Neural cell (in vitro differentiated cells): ENCODE data around the gene JUNB. TPM values are rescaled to one million over a fixed set of nuclear protein-coding genes. Genes with fewer than 3 reads are reported as not detected.
A peak's percentile ranks its signal among the peaks of the same experiment; 100 is the strongest.
"Not testable (repeated sequence)": the region's sequence is repeated elsewhere in the genome, so short reads cannot be mapped to it uniquely, and the experiment has no call there.

Experiments
- H2AFZ ChIP-seq: fragments of 200-600, 300-800 bp; sonication (generic), shearing (Covaris generic); 2 replicates; pipeline ENCODE4 v1.6.0; 2014; ENCODE audit warnings: low read depth, mild to moderate bottlenecking, antibody characterized with exemption, low read length, moderate library complexity
- H3F3A ChIP-seq: fragments of 200-600 bp; shearing (Covaris generic); 2 replicates; pipeline ENCODE4 v1.6.1; 2016; ENCODE audit warnings: mild to moderate bottlenecking, moderate library complexity, mixed read lengths, antibody characterized with exemption, low read length; ENCODE audit not compliant: insufficient read depth, poor library complexity, severe bottlenecking
- H3K27ac ChIP-seq: fragments of 200-600, 300-800 bp; sonication (generic), shearing (Covaris generic); 2 replicates; pipeline ENCODE4 v1.5.1; 2014; ENCODE audit warnings: mild to moderate bottlenecking, low read length, moderate library complexity
- H3K27me3 ChIP-seq: fragments of 300-800, 200-600 bp; sonication (generic), shearing (Covaris generic); 2 replicates; pipeline ENCODE4 v1.6.0; 2014; ENCODE audit warnings: mild to moderate bottlenecking, low read depth, low read length, moderate library complexity; ENCODE audit not compliant: insufficient read depth
- H3K36me3 ChIP-seq: fragments of 300-800, 200-600 bp; sonication (generic), shearing (Covaris generic); 2 replicates; pipeline ENCODE4 v1.5.1; 2014; ENCODE audit warnings: mild to moderate bottlenecking, antibody characterized with exemption, low read length, moderate library complexity; ENCODE audit not compliant: insufficient read depth
- H3K4me2 ChIP-seq: fragments of 300-800, 200-600 bp; sonication (generic), shearing (Covaris generic); 2 replicates; pipeline ENCODE4 v1.6.0; 2014; ENCODE audit warnings: mild to moderate bottlenecking, low read length
- H3K4me3 ChIP-seq: fragments of 300-800, 200-600 bp; sonication (generic), shearing (Covaris generic); 2 replicates; pipeline ENCODE4 v1.5.1; 2014; ENCODE audit warnings: mild to moderate bottlenecking, low read length, moderate library complexity
- H3K79me2 ChIP-seq: fragments of 200-600 bp; shearing (Covaris generic); replicated peaks from 2 replicates; pipeline ENCODE4 v1.6.0; 2014; ENCODE audit warnings: mild to moderate bottlenecking, low read length, moderate library complexity; ENCODE audit not compliant: insufficient read depth
- H3K9ac ChIP-seq: fragments of 300-800, 200-600 bp; sonication (generic), shearing (Covaris generic); 2 replicates; pipeline ENCODE4 v1.6.1; 2016; ENCODE audit warnings: mild to moderate bottlenecking, low read length, mixed read lengths
- H3K9me2 ChIP-seq: fragments of 200-600 bp; shearing (Covaris generic); 2 replicates; pipeline ENCODE4 v1.6.1; 2016; ENCODE audit warnings: mild to moderate bottlenecking, low read length, mixed read lengths; ENCODE audit not compliant: insufficient read depth
- H3K9me3 ChIP-seq: fragments of 200-600, 300-800 bp; sonication (generic), shearing (Covaris generic); 2 replicates; pipeline ENCODE4 v1.6.1; 2016; ENCODE audit warnings: mild to moderate bottlenecking, mixed run types, low read length, moderate library complexity, mixed read lengths
- H4K20me1 ChIP-seq: fragments of 200-600 bp; shearing (Covaris generic); 2 replicates; pipeline ENCODE4 v1.6.1; 2016; ENCODE audit warnings: mild to moderate bottlenecking, mixed run types; ENCODE audit not compliant: insufficient read depth
- EP300 ChIP-seq: fragments of 450-650 bp; conservative IDR thresholded peaks from 2 replicates; pipeline ENCODE4 v1.6.1; 2014; ENCODE audit warnings: antibody characterized with exemption, mild to moderate bottlenecking, moderate library complexity; ENCODE audit not compliant: poor library complexity, severe bottlenecking
- EZH2 ChIP-seq: fragments of 200-600, 300-800 bp; shearing (Covaris generic), sonication (generic); IDR thresholded peaks from 2 replicates; pipeline ENCODE4 v1.6.1; 2014; ENCODE audit warnings: antibody characterized with exemption, low read length, borderline replicate concordance, mild to moderate bottlenecking; ENCODE audit not compliant: insufficient read depth, poor library complexity, severe bottlenecking
- MXI1 ChIP-seq: fragments of 450-650 bp; conservative IDR thresholded peaks from 2 replicates; pipeline ENCODE4 v1.6.1; 2014; ENCODE audit warnings: antibody characterized with exemption, mild to moderate bottlenecking; ENCODE audit not compliant: poor library complexity, severe bottlenecking
- POLR2AphosphoS5 ChIP-seq: IDR thresholded peaks from 2 replicates; pipeline ENCODE4 v1.6.1; 2012
- RAD21 ChIP-seq: fragments of 450-650 bp; conservative IDR thresholded peaks from 2 replicates; pipeline ENCODE4 v1.6.1; 2014; ENCODE audit warnings: antibody characterized with exemption, mild to moderate bottlenecking, moderate library complexity
- SMC3 ChIP-seq: fragments of 450-650 bp; conservative IDR thresholded peaks from 2 replicates; pipeline ENCODE4 v1.6.1; 2014; ENCODE audit warnings: antibody characterized with exemption, mild to moderate bottlenecking, moderate library complexity; ENCODE audit not compliant: poor library complexity
- TAF1 ChIP-seq: IDR thresholded peaks from 2 replicates; pipeline ENCODE4 v1.6.1; 2012; ENCODE audit warnings: low read depth
- polyA plus RNA-seq: library from polyadenylated mRNA; depleted of rRNA; stranded (reverse); fragments of >200 nt; gene quantifications from 2 replicates; pipeline ENCODE4 v1.2.3, GENCODE V29; 2014
- TF ChIP-seq, protein P1 (sequence below): IDR thresholded peaks from 2 replicates; pipeline ENCODE4 v1.6.1; 2012; ENCODE audit warnings: borderline replicate concordance
- TF ChIP-seq, protein P2 (sequence below): fragments of 450-650 bp; IDR thresholded peaks from 2 replicates; pipeline ENCODE4 v1.5.1; 2014; ENCODE audit warnings: antibody characterized with exemption, mild to moderate bottlenecking, moderate library complexity; ENCODE audit not compliant: poor library complexity, severe bottlenecking

JUNB gene
- polyA plus RNA-seq, 1 donor from 2014 or later = 18.7 TPM

DNA sequence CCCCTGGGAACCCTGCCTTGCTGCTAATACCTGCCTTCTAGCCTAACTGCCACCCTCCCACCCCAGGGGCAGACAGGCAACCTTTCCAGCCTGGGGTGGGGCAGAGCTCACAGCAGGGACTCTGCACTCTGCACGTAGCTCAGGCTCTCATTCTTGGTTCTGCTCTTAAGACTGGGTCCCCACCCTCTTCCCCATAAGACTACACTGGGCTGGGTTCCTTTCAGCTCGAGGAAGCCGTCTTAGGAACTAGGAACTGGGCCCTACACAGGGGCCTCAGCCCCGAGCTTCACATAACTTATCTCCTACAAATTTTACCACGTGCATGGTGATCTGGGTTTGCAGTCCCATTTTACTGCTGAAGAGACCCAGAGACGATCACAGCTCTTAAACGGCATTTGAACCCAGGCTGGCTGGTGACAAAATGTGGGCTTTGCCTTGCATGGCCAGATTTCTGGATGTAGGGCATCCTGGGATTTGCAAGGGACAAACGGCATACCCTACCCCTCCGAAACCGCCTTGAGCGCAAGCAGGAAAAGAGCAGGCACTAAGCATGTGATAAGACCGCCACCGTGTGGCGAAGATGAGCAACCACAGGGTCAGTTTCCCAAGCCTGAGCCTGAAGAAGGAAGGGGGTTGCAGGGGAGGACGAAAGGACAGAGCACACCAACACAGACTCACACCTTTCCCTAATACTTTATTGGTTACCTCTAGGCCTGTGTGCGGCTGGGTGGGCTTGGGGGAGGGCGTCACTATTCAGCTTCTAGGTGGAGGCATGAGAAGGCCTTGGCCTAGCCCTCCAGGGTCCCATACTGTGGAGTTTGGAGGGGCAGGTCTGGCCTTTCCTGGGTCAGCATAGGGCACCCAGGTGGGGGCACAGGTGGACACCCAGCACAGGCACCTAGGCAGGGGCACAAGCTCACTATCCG lies 5.1 kb downstream of the JUNB start:
- Histone ChIP-seq H3K27ac (no peak overlapping the region), H3K9me3 (no peaks in the 10 kb centered on the region), H3F3A (no peaks in the 10 kb centered on the region), H3K4me2 (no peak overlapping the region), H3K36me3 (no peaks in the 10 kb centered on the region), H2AFZ (no peak overlapping the region), H3K9ac (no peak overlapping the region), H3K27me3 (peaks cover 18% of the 10 kb centered on the region), H3K4me3 (no peak overlapping the region), H3K9me2 (no peaks in the 10 kb centered on the region), H3K79me2 (peaks cover 18% of the 10 kb centered on the region), H4K20me1 (no peaks in the 10 kb centered on the region)
- TF ChIP-seq, protein P1, sequence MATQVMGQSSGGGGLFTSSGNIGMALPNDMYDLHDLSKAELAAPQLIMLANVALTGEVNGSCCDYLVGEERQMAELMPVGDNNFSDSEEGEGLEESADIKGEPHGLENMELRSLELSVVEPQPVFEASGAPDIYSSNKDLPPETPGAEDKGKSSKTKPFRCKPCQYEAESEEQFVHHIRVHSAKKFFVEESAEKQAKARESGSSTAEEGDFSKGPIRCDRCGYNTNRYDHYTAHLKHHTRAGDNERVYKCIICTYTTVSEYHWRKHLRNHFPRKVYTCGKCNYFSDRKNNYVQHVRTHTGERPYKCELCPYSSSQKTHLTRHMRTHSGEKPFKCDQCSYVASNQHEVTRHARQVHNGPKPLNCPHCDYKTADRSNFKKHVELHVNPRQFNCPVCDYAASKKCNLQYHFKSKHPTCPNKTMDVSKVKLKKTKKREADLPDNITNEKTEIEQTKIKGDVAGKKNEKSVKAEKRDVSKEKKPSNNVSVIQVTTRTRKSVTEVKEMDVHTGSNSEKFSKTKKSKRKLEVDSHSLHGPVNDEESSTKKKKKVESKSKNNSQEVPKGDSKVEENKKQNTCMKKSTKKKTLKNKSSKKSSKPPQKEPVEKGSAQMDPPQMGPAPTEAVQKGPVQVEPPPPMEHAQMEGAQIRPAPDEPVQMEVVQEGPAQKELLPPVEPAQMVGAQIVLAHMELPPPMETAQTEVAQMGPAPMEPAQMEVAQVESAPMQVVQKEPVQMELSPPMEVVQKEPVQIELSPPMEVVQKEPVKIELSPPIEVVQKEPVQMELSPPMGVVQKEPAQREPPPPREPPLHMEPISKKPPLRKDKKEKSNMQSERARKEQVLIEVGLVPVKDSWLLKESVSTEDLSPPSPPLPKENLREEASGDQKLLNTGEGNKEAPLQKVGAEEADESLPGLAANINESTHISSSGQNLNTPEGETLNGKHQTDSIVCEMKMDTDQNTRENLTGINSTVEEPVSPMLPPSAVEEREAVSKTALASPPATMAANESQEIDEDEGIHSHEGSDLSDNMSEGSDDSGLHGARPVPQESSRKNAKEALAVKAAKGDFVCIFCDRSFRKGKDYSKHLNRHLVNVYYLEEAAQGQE = no peak
- no peak for TF ChIP-seq EZH2
- no peak for TF ChIP-seq EP300
- no peak for TF ChIP-seq TAF1
- TF ChIP-seq, protein P2, sequence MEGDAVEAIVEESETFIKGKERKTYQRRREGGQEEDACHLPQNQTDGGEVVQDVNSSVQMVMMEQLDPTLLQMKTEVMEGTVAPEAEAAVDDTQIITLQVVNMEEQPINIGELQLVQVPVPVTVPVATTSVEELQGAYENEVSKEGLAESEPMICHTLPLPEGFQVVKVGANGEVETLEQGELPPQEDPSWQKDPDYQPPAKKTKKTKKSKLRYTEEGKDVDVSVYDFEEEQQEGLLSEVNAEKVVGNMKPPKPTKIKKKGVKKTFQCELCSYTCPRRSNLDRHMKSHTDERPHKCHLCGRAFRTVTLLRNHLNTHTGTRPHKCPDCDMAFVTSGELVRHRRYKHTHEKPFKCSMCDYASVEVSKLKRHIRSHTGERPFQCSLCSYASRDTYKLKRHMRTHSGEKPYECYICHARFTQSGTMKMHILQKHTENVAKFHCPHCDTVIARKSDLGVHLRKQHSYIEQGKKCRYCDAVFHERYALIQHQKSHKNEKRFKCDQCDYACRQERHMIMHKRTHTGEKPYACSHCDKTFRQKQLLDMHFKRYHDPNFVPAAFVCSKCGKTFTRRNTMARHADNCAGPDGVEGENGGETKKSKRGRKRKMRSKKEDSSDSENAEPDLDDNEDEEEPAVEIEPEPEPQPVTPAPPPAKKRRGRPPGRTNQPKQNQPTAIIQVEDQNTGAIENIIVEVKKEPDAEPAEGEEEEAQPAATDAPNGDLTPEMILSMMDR = peak; percentile 96
- peak; percentile 36 for TF ChIP-seq POLR2AphosphoS5
- TF ChIP-seq MXI1 = peak; percentile 51
- TF ChIP-seq RAD21 = peak; percentile 96
- peak; percentile 92 for TF ChIP-seq SMC3

- H3K27ac ChIP-seq = no peak overlapping the region
- no peaks in the 10 kb centered on the region for H3F3A ChIP-seq
- peaks cover 19% of the 10 kb centered on the region for H3K79me2 ChIP-seq
- peaks cover 11% of the 10 kb centered on the region for H3K27me3 ChIP-seq
- no peak overlapping the region for H2AFZ ChIP-seq
- H3K36me3 ChIP-seq = no peaks in the 10 kb centered on the region
- no peaks in the 10 kb centered on the region for H3K9me3 ChIP-seq
- TF ChIP-seq MXI1 (no peak), EZH2 (no peak), SMC3 (no peak), EP300 (no peak), TAF1 (no peak), RAD21 (no peak), POLR2AphosphoS5 (no peak)
- TF ChIP-seq, protein P2 = no peak
- TF ChIP-seq, protein P1 = no peak
- H4K20me1 ChIP-seq = no peaks in the 10 kb centered on the region
- no peaks in the 10 kb centered on the region for H3K9me2 ChIP-seq
- H3K4me3 ChIP-seq = no peak overlapping the region
- H3K9ac ChIP-seq = no peak overlapping the region
- H3K4me2 ChIP-seq = no peak overlapping the region
Measured at GRCh38 chr19:12797141-12797587, 5.9 kb downstream of the JUNB start.

DNA sequence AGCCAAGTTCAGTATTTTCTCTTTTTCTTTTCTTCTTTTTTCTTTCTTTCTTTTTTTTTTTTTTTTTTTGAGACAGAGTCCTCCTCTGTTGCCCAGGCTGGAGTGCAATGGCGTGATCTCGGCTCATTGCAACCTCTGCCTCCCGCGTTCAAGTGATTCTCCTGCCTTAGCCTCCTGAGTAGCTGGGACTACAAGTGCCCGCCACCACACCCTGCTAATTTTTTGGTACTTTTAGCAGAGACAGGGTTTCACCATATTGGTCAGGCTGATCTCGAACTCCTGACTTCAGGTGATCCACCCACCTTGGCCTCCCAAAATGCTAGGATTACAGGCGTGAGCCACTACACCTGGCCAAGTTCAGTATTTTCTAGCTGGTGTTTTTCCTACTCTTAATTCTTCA lies 6.3 kb downstream of the JUNB start:
- H3K9ac ChIP-seq, H4K20me1 ChIP-seq, H3K27me3 ChIP-seq, H3K9me2 ChIP-seq, H3K9me3 ChIP-seq, H3K27ac ChIP-seq, H3K36me3 ChIP-seq, H3K4me2 ChIP-seq, H3K4me3 ChIP-seq, H3F3A ChIP-seq, H2AFZ ChIP-seq: not testable (repeated sequence)
- peaks cover 19% of the 10 kb centered on the region for H3K79me2 ChIP-seq
